HG02970 (cell line): Measurements from ENCODE around the gene SLC25A42.

Experiments
- ATAC-seq: cut with Tn5 transposase; IDR thresholded peaks from one replicate; pipeline ENCODE4 v1.9.1; 2021; ENCODE audit warnings: mild to moderate bottlenecking, moderate library complexity, moderate number of reproducible peaks; ENCODE audit not compliant: unreplicated experiment, low FRiP score

The SLC25A42 gene

DNA sequence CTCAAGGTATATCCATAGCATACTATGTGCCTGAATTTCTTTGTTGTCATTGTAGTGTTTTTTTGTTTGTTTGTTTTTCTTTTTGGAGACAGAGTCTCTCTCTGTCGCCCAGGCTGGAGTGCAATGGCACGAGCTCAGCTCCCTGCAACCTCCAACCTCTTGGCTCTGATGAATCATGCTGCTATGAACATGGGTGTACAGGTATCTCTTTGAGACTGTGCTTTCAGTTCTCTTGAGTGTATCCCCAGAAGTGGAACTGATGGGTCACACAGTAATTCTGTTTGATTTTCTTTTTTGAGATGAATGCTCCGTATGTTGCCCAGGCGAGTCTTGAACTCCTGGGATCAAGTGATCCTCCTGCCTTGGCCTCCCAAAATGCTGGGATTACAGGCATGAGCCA, 13.7 kb upstream of the SLC25A42 start:
- ATAC-seq, result no peak

DNA sequence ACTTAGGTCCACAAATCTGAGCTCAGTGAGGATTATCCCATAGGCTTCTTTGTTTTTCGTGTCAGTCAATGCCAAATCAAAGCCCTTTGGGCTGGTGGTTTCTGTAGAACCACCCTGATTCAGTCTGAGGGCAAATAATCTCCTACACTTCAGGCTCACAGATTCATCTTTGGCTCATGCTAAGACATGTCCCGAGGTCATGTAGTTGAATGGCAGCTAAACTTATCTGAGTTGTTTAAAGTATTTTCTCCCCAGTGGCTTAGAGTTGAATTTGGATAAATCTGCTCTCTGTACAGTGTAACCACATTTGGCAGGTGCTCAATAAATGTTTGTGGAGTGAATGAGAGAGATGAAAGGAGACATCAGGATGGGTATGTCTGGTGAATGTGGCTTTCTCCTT, 13.1 kb upstream of the SLC25A42 start:
- no peak for ATAC-seq

DNA sequence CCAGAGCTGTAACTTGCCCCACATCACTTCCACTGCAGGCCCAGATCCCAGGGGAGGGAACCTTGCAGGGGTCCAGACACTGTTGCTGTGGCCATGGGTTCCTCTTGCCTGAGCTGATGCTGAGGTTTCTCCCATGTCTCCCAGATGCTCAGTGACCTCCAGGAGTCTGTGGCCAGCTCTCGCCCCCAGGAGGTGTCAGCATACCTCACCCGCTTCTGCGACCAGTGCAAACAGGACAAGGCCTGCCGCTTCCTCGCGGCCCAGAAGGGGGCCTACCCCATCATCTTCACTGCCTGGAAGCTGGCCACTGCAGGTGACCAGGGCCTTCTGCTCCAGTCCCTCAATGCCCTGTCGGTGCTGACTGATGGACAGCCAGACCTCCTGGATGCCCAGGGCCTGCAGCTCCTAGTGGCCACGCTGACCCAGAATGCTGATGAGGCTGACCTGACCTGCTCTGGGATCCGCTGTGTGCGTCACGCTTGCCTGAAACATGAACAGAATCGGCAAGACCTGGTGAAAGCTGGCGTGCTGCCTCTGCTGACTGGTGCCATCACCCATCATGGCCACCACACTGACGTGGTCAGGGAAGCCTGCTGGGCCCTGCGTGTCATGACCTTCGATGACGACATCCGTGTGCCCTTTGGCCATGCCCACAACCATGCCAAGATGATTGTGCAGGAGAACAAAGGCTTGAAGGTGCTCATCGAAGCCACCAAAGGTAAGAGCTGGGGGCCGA, 12.1 kb upstream of the SLC25A42 start:
- no peak for ATAC-seq

DNA sequence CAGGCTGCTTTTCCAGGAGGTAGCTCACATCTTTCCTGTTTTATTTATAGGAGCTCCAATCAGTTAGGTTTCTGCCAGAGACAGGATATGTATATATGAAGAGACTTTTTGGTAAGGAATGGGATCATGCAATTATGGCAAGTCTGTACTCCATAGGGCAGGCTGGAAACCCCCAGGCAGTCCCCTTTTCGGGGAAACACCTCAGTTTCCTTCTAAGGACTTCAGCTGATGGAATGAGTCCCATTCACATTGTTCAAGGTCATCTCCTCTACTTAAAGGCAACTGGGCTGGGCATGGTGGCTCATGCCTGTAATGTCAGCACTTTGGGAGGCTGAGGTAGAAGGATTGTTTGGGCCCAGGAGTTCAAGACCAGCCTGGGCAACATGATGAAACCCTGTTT, 10.9 kb upstream of the SLC25A42 start:
- ATAC-seq, result no peak

DNA sequence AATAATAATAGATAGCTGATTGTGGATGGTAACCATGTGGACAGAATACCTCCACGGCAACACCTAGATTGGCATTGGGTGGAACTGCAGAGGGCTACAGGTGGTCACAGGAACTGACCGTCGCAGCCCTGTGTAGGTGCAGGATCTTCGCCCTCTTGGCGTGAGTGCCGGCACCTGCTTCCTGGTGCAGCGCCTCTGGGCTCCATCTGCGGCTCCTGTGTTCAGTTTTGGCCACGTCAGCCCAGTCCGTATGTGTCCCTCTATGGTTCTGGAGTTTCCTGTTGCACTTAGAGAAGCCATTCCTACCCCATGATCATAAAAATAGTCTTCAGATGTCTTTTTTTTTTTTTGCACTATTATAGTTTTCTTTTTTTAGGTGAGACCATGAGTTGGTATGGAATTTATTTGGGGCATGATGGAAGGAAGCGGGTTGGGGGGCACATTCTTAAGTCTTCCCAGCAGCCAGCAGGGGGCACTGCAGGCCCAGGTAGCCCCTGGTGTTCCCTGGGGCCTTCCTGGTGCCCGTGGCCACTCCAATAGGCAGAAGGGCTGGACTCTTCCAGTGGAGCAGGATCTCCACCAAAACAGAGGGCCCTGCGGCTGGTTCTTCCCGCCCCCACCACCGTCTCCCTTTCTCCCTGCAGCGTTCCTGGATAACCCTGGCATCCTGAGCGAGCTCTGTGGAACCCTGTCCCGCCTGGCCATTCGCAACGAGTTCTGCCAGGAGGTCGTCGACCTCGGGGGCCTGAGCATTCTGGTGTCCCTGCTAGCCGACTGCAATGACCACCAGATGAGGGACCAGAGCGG, 10.1 kb upstream of the SLC25A42 start:
- ATAC-seq, result no peak

DNA sequence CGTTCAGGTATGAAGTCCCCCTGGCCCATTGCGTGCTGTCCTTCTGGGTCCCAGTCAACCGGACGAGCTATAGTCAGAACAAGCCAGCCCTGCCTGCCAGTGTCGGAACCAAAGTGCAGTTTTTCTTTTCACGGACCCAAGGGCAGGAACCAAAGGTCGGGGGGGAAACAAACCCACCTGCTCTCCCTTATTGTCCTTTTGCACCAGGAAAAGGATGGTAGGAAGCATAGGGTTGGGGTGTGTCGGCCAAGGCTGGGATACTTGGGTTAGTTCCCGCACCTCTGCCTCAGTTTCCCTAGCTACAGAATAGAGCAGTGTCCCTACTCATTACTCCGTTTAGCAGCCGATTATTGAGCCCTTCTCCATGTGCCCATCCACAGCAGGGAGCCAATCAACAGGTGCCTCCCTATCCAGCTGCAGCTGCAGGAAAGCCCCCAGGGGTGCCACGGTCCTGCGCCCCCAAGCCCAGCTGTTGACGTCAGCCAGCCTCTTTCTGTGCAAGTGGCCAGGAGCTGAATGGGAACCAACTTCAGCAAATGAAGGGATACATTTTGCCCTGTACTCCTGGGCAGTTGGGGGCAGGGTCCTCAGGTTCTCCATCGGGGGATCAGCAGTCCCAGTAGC, 9.4 kb upstream of the SLC25A42 start:
- no peak for ATAC-seq

DNA sequence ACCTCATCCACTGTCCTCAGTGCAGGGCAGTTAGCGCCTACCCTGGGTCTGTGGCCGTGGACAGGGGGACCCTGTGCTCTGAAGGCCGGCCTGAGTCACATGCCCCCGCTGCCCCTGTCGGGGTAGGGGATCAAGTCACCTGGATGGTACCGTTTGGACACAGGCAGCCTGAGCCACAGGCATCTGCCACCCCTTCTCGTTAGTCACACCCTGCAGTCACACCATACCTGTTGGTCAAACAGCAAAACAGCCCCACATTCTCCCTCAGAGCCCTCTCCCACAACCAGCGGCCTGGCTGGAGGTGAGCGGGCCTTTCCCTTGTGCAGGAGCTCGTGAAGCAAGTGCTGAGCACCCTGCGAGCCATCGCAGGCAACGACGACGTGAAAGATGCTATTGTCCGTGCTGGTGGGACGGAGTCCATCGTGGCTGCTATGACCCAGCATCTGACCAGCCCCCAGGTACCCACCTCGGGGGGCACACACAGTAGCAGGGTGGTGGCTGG, 8.8 kb upstream of the SLC25A42 start:
- ATAC-seq, result no peak

DNA sequence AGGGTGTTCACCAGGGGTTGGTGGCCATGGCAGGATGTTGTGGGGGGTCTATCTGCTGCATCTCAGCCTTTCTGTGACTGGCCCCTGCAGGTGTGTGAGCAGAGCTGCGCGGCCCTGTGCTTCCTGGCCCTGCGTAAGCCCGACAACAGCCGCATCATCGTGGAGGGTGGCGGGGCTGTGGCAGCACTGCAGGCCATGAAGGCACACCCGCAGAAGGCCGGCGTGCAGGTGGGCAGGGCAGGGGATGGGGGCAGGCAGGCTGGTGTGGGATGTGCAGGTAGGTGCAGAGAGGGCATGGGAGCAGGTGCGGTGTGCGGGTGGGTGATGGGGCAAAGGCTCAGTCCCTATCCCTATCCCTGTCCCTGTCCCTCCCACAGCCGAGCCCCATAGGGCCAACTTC, 8.1 kb upstream of the SLC25A42 start:
- no peak for ATAC-seq

DNA sequence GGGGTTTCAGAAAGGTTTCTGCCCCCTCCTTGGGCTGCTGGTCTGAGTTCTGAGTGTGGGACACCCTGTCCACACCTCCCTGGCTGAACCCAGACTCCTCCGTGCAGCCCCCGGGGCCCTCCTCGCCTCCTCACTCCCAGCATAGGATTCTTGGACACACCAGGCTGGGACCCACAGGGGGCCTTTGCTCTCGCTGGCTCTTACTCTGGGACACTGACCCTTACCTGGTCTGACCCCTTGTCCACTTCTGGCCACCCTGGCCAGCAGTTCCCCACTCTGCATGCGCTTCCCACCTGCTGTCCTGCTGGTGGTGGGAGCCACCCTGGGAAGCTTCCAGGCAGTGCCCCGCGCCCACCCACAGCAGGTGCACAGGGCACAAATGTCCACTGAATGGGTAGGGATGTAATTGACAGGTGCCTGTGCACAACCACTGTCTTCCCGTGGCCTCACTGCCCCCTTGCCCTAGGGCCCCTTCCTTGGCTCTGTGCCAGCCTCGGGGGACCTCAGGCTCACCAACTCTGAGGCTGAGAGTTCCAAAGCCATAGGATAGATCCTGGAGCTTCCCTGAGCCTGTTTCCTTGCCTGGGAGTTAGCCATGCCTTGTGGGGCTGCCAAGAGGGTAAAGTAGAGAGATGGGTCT, 7.0 kb upstream of the SLC25A42 start:
- no peak for ATAC-seq

DNA sequence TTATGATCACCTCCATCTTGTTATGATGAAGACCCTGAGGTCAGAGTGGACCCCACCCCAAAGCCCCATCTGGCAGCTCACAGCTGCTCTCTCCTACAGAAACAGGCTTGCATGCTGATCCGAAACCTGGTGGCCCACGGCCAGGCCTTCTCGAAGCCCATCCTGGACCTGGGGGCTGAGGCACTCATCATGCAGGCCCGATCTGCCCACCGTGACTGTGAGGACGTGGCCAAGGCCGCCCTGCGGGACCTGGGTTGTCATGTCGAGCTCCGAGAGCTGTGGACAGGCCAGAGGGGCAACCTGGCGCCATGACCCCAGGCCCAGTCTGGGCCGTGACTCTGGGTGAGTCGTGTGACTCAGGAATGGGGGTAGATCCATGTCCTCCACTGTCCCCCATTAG, 6.5 kb upstream of the SLC25A42 start:
- no peak for ATAC-seq

DNA sequence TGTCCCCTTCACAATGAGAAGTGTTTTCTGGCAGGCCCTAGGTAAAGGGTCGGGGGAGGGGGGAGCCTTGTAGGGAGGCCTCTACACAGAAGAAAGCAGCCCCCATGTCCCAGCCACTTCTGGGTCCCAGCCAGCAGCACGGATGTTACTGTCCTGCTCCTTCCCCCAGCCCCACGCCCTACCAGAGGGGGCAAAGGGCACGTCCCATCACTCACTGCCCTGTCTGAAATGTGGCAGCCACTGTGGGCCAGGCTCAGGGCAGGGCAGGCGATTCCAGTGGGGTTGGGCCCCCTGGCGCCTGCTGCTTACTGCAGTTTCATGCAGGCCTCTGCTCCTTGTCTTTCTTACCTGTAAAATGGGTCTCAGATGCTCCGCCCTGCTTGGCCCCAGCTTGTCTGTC, 6.1 kb upstream of the SLC25A42 start:
- ATAC-seq, result no peak

DNA sequence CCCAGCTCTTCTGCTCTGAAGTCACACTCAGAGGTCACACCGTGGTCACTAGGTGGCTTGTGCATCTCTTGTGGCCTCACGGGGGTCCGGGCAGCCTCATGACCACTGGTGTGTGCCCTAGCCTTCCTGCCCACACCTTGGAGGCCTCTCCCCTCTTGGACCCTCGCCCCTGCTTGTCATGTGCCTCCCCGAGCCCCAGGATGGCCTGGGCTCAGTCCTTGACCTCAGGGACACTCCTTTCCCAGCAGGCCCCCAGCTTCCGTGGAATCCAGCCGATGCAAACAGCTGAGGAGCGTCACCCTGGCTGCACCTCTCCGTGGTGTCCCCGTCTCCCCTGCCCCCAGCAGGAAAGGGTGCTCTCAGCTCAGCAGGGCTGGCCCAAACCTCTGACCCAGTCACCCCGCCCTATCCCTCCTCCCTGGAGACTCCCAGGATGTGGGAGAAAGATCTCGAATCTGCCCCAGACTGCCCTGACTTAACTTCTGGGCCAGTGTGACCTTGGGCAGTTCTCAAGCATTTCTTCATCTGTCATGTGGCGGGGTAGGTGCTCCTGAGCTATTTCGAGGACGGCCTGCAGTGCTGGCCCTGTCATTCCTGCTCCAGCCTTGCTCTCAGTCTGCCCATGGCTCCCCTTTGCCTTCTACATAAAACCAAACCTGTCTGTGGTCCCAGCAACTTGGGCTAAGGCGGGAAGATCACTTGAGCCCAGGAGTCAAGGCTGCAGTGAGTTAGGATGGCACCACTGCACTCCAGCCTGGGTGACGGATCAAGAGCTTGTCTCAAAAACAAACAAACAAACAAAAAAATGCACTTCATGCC, 4.6 kb upstream of the SLC25A42 start:
- no peak for ATAC-seq

DNA sequence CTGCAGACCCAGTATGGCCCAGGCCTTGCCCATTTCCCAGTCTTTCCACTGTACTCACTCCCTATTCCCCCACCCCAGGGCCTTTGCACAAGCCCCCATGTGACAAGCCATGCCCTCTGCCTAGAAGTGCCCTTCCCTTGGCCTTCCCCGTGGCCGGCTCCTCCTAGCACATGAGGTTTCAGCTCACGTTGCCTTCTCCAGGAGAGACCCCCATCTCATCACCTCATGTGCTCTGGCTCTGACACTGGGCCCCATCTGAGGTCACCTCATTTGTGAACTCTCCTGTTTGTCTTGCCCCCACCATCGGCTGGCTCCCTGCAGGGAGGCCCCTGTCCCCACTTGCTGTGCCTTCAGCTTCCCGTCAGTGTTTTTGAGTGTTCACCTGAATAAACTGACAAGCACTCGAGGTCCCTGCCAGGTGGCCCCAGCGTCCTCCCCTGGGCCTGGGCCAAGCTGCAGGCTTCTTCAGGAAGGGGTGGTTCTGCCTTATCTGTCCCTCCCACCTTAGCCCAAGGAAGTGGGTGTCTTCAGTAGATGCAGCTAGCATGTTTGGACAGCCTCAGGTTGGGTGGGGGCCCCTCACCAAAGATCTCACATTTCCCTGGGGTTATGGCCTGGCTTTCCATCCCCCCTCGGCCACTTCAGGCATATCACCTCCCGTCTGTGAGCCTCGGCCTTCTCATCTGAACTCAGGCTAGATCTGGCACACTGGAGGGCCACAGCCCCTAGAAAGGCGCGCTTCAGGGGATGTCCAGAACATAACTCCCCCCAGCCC, 3.8 kb upstream of the SLC25A42 start:
- no peak for ATAC-seq

DNA sequence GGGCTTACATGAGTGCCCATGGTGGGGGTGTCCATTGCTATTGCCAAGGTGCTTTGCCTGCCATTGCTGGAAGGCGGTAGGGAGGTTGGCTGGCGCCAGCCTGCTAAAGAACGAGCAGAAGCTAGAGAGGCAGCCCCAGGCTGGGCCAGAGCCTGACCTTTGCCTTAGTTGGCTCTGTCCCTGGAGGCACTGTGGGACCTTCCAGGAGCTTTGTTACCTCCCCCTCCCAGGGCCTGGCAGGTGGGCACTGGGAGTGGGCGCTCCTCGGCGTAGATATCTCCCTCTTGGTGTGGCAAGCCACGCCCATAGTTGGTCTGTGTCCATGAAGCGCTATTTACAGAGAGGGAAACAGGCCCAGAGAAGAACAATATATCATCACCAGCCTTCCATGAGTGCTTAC, 2.3 kb upstream of the SLC25A42 start:
- no peak for ATAC-seq

DNA sequence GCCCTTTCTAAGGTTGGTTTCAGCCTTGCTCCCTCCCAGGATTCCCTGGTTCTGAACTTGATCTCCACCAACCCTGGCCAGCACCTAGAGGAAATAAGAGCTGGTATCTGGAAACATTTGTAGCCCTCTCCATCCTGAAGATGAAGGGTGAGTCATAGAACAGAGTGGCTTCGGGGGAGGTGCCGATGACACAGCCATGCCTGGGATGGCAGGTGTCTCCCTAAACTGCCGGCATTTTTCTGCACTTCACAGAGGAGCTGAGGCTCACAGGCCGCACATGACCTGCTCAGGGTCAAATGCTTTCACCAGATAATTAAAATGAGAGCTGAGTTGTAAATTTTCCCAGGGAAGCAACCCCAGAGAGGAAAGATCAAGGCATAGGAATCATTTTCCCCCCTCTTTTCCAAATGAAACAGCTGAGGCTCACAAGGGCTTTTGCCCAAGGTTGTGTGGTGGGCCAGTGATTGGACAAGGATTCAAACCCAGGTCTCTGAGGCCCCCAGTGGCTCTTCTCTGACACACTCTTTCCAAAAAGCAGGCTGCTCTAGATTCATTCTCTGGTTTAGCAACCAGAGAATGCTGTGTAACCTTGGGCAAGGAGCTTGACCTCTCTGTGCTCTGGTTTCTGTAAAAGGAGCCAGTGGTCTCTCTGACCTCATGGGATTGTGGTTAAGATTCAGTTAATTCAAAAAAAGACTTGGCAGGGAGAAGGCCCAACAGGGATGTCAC, 1.2 kb upstream of the SLC25A42 start:
- no peak for ATAC-seq

DNA sequence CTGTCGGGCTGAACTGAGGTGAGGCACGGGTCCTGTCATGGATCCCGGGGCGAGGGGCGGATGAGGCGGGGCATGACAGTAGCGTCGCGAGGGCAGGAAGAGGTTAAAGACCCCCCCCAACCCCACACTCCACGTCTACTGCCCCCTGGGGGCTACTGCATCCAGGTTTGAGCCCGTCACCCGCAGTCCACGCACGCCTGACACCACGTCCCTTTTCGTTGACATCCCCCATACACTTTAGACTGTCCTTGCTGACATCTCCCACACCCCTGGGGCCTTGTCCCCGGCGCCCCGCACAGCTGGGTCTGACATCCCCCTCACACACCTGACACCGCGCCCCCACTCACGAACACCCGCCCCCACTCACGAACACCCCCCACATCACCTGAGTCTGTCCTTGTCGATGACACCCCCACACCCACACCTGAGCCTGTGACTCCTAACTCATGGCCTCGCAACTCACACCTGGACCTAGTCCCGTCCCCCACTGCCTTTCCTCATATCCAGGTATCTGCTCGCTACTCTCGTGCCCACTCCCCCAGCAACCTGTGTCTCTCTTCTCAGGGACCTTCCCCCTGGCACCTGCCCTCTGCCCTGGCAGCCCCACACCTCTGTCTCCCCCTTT, 416 bp downstream of the SLC25A42 start:
- ATAC-seq, result no peak

DNA sequence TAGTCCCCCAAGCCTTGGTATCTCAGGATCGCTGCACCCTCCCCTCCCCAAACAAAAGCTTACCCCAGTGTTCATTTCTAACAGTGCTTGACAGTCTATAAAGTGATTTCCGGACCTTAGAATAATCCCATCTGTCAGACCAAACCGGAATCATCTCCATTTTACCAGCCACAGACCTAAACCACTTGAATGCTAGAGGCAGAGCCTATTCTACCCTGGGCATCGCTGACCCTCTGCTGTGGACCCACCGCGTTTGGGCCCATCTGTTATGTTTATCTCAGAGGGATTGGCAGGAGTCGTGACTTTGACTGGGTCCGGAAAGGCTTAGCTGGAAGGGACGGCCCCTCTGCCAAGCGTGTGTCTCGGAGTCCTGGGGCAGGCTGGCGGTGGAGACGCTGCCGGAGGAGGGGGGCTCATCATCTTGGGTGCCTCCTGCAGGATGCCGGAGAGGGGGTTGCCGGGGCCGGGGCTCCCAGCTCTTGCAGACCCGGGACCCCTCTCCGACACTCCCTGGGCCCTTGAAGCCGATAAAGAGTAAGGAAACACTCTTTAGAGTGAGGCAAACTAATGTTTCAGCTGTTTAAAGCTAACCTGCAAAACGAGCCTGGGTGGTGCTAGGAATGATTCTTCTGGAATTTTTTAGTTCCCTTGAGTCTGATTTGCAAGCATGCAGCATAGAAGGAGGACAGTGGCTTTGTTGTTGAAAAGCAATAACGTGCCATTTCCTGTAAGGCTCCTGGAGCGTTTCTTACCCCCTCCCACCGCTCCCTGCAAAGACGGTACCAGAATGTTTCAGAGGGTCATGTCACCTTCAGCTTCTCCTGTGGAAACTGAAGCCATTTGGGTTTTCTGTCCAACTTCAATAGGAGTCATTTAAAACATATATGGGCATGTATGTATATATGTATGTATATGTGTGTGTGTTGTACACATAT, 1.3 kb downstream of the SLC25A42 start:
- ATAC-seq, result no peak
